ENCODE measurements around the gene RSPO3.

Gene RSPO3

DNA sequence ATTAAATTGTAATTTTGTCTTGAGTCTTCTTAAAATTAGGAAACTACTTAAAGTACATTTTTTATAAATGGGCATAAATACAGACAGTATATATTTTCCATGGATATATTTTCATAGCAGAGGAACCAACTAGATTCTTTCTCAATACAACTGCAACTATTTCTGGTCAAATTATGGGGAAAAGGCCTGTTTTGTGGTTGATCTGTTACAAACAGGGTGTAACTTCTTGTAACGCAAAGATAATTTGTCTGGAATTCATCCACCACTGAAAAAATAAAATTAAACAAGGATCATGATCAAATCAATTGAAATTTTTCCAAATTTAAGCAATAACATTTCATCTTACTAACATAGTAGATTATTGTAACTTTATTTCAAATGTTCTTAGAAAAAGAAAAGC, 81.0 kb downstream of the RSPO3 start:
- H3K4me3 ChIP-seq (ENCODE audit: low read depth, low read length) = no peak overlapping the region
- TF ChIP-seq CTCF (IDR thresholded peaks at IDR 0.05; ENCODE audit: low read depth, low read length) = no peak

GRCh38 chr6:127200114-127200513, 81.6 kb downstream of the RSPO3 start:
- TF ChIP-seq CTCF (IDR thresholded peaks at IDR 0.05; ENCODE audit: low read depth, low read length) = no peak
- no peak overlapping the region for H3K4me3 ChIP-seq (ENCODE audit: low read depth, low read length)

DNA sequence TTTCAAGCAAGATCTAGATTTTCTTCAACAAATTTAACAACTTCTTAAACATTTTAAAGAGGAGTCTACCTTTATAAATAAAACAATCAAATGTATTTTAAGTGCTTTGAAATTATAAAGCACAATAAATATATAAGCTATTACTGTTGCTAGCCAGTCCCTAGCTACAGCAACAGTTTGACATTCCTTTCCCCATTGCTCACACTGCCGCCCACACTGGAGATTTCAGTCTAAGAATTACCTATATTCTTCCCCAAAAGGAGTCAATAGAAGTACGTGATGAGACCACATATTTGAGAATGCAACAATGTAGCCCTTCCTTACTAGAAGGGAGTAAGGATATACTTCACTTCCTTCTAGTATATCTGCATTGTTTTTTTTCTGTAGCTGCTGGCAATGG, 82.8 kb downstream of the RSPO3 start:
- no peak overlapping the region for H3K4me3 ChIP-seq (ENCODE audit: low read depth, low read length)

DNA sequence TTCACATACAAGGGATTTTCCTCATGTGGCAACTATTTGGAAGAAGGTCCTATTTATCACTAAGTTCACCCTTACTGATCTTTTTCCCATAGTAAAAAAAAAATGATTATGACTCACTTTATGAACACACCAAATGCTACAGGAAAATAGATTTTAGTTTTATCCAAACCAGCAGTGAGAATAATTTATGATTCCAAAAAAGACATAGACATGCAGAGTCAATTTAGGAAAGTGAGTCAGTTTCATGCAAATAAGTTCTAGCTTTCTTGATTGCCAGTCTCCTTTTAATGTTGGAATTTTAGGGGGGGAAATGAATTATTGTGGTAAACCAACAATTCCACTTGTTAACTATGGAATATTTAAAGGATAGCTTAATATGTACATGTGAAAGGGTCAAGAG, 84.2 kb downstream of the RSPO3 start:
- TF ChIP-seq CTCF (IDR thresholded peaks at IDR 0.05; ENCODE audit: low read depth, low read length) = no peak

More for the DNA sequence above, 82.8 kb downstream of the RSPO3 start:
- TF ChIP-seq CTCF (IDR thresholded peaks at IDR 0.05; ENCODE audit: low read depth, low read length) = no peak

GRCh38 chr6:127204281-127204680, 85.8 kb downstream of the RSPO3 start:
- no peak overlapping the region for H3K4me3 ChIP-seq (ENCODE audit: low read depth, low read length)
- TF ChIP-seq CTCF (IDR thresholded peaks at IDR 0.05; ENCODE audit: low read depth, low read length) = no peak

More for the DNA sequence above, 84.2 kb downstream of the RSPO3 start:
- no peak overlapping the region for H3K4me3 ChIP-seq (ENCODE audit: low read depth, low read length)

DNA sequence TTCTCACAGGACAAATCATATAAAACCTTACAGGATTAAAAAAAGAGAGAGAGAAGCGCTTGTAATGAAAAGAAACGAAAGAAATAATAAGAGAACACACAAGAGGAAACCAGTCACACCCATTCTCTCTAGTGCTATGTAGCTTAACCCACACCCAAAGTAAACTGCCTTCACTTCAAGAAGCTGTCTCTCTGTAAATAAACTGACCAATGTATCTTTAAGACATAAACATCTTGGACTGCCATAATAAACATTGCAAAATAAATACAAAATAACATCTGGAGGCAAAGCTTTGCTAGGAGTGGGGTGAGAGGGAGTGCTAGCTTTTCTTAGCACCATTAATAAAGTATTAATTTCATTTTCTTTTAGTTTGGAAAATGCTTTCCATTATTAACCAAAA, 86.6 kb downstream of the RSPO3 start:
- TF ChIP-seq CTCF (IDR thresholded peaks at IDR 0.05; ENCODE audit: low read depth, low read length) = no peak
- no peak overlapping the region for H3K4me3 ChIP-seq (ENCODE audit: low read depth, low read length)

DNA sequence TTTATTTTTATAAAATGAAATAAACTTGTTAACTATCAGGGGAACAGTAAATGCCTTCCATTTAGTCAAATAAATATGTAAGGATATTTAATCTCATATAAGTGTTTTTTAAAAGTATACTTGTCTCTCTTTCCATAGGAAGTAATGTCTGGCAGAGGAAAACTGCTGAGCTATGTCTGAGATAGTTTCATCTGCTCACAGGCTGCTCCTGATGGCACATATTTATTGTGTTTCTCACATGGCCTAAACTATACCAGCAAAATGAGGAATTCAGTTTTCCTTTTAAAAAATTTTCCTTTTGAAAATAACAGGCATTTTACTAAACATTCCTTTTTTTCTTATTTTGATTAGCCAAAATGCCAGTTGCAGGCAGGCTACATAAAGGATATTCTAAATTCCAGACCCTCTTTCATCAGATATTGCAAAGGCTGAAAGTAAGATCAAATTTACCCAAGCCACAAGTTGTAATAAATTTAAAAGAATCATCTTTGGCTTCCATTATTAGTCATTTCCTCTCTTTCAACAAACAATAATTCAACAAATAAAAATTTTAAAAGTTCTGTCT, 88.1 kb downstream of the RSPO3 start:
- TF ChIP-seq CTCF (IDR thresholded peaks at IDR 0.05; ENCODE audit: low read depth, low read length) = no peak
- H3K4me3 ChIP-seq (ENCODE audit: low read depth, low read length) = no peak overlapping the region

All from WI38 (cell line).